Transverse colon (tissue), 4 donors: ENCODE results near the gene TRA2B. TPM values are rescaled to one million over a fixed set of nuclear protein-coding genes. Genes with fewer than 3 reads are reported as not detected.

Experiments
- DNase-seq: peaks from one replicate; pipeline ENCODE4 v3.0.0-alpha.2; 2019
- H3K27ac ChIP-seq, 4 donors: fragments of 200-600 bp; sonication (generic); 2 replicates each; pipeline ENCODE4 v1.5.1; 2016 to 2018; ENCODE audit warnings: inconsistent platforms in 4 of 4
- H3K27me3 ChIP-seq: fragments of 200-600 bp; sonication (generic); 2 replicates; pipeline ENCODE4 v1.5.1; 2017; ENCODE audit warnings: inconsistent platforms
- H3K36me3 ChIP-seq, 4 donors: fragments of 200-600 bp; sonication (generic); 2 replicates each; pipeline ENCODE4 v1.5.1; 2017 to 2019; ENCODE audit warnings: inconsistent platforms in 4 of 4
- H3K4me1 ChIP-seq, 4 donors: fragments of 200-600 bp; sonication (generic); 2 replicates each; pipeline ENCODE4 v1.5.1; 2017 to 2020; ENCODE audit warnings: inconsistent platforms in 4 of 4
- H3K4me3 ChIP-seq, 4 donors: fragments of 200-600 bp; sonication (generic); 1 replicate in 1 of 4; 2 replicates in 3 of 4; pipeline versions ENCODE4 v1.5.1 to v1.6.1; 2017 to 2019; ENCODE audit warnings: inconsistent platforms in 4 of 4
- H3K9me3 ChIP-seq, 2 donors: fragments of 200-600 bp; sonication (generic); 2 replicates each; pipeline ENCODE4 v1.5.1; 2017 to 2019; ENCODE audit warnings: inconsistent platforms in 2 of 2
- EP300 ChIP-seq: sonication (generic); formaldehyde crosslinking; IDR thresholded peaks from one replicate; pipeline ENCODE4 v1.6.1; 2017; ENCODE audit warnings: antibody characterized with exemption, low read depth
- POLR2A ChIP-seq: fragments of 450-650 bp; IDR thresholded peaks from one replicate; pipeline ENCODE4 v1.6.1; 2016; ENCODE audit warnings: antibody characterized with exemption, mild to moderate bottlenecking, moderate library complexity
- POLR2AphosphoS5 ChIP-seq, 3 donors: sonication (generic); formaldehyde crosslinking; IDR thresholded peaks; one replicate each; pipeline ENCODE4 v1.6.1; 2016; ENCODE audit warnings: antibody characterized with exemption in 3 of 3
- WGBS, 2 donors: methylation state at CpG; one replicate each; pipeline ENCODE4 v1.1.5; 2018; ENCODE audit warnings: low coverage in 1 of 2; 5-methylcytosine and 5-hydroxymethylcytosine counted together
- in situ Hi-C, 4 donors: fragments of 200-750 bp; cut with MboI; loops; one replicate each; pipeline versions ENCODE4 v1.15.0 to v1.15.1; 2017; ENCODE audit warnings: low sequenced_read_pairs in 3 of 4, low pct_ligation_motif_present in 1 of 4, low pct_unique_long_range_greater_than_20kb in 1 of 4
- intact Hi-C: fragments of 100-400 bp; cut with DNase I; formaldehyde crosslinking; loops from one replicate; pipeline ENCODE4 v1.15.1; 2023; ENCODE audit warnings: low total_unique reads
- total RNA-seq, 4 donors: library from RNA; depleted of rRNA; stranded (reverse); fragments of >200 nt; gene quantifications; one replicate each; pipeline ENCODE4 v1.1.0, GENCODE V29; 2016
- TF ChIP-seq, protein P1 (sequence below), 5 experiments: fragments of 200-600 bp in 3 of 5; fragments of 450-650 bp in 2 of 5; sonication (generic) in 3 of 5; IDR thresholded peaks; 1 replicate in 2 of 5; 2 replicates in 3 of 5; pipeline ENCODE4 v1.5.1; 2016 to 2017; ENCODE audit warnings: antibody characterized with exemption in 5 of 5, inconsistent platforms in 3 of 5, mild to moderate bottlenecking in 2 of 5, moderate library complexity in 1 of 5

Gene TRA2B
- total RNA-seq, 4 donors from 2014 or later = 69.1 to 154 (median 92.6) TPM

DNA sequence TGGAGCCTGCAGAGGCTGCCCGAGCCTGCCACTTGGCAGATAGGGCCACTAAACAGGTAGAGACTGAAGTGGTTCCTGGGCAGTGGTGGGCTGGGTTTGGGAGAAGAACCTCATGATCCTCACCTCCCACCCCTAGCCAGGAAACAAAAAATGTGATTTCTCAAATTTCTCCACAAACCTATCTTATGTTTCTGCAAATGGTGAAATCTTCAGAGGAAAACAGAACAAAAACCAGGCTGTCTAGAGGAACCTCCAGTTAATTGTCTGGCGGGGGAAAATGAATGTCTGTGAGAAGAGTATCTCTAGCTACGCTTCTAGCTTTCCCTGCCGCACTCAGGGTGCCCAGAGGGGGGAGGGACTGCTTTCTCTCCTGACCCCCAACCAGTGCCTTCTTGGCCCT is 55.9 kb downstream of the TRA2B start:
- Histone ChIP-seq H3K27me3 (no peaks in the 10 kb centered on the region), H3K9me3 (no peaks in the 10 kb centered on the region), H3K4me3 (no peak overlapping the region), H3K4me1 (no peaks in the 10 kb centered on the region), H3K36me3 (no peaks in the 10 kb centered on the region), H3K27ac (no peak overlapping the region)
- in situ Hi-C loops = no loop called here
- TF ChIP-seq POLR2AphosphoS5 (IDR thresholded peaks at IDR 0.05) = no peak
- no peak for TF ChIP-seq POLR2A
- no peak for TF ChIP-seq EP300
- TF ChIP-seq, protein P1, sequence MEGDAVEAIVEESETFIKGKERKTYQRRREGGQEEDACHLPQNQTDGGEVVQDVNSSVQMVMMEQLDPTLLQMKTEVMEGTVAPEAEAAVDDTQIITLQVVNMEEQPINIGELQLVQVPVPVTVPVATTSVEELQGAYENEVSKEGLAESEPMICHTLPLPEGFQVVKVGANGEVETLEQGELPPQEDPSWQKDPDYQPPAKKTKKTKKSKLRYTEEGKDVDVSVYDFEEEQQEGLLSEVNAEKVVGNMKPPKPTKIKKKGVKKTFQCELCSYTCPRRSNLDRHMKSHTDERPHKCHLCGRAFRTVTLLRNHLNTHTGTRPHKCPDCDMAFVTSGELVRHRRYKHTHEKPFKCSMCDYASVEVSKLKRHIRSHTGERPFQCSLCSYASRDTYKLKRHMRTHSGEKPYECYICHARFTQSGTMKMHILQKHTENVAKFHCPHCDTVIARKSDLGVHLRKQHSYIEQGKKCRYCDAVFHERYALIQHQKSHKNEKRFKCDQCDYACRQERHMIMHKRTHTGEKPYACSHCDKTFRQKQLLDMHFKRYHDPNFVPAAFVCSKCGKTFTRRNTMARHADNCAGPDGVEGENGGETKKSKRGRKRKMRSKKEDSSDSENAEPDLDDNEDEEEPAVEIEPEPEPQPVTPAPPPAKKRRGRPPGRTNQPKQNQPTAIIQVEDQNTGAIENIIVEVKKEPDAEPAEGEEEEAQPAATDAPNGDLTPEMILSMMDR (IDR thresholded peaks at IDR 0.05) = no peak
- DNase-seq = no peak
- intact Hi-C loops = no loop called here
- 85 to 94% methylated on average over 3 to 4 of the region's 4 CpGs for WGBS, 2 donors

DNA sequence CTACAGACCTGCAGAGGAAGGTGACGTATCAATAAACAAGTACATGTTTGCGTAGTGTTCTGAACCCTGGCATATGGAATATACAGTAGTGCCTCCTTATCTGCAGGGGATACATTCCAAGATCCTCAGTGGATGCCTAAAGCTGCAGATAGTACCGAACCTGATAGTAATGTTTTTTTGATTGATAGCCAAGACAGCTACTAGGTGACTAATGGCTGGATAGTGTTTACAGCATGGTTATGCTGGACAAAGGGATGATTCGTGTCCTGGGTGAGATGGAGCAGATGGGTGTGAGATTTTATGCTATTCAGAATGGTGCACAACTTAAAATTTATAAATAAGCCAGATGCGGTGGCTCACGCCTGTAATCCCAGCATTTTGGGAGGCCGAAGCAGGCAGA is 57.2 kb downstream of the TRA2B start:
- in situ Hi-C loops = no loop called here
- WGBS, 2 donors = 84 to 91% methylated on average over 7 of the region's 7 CpGs
- Histone ChIP-seq H3K9me3 (no peaks in the 10 kb centered on the region), H3K27ac (no peak overlapping the region), H3K4me3 (no peak overlapping the region), H3K27me3 (no peaks in the 10 kb centered on the region), H3K4me1 (no peaks in the 10 kb centered on the region), H3K36me3 (no peaks in the 10 kb centered on the region)
- DNase-seq = no peak
- TF ChIP-seq POLR2AphosphoS5 (IDR thresholded peaks at IDR 0.05) (no peak), POLR2A (no peak), EP300 (no peak)
- TF ChIP-seq, protein P1 (IDR thresholded peaks at IDR 0.05) = no peak
- intact Hi-C loops = no loop called here

DNA sequence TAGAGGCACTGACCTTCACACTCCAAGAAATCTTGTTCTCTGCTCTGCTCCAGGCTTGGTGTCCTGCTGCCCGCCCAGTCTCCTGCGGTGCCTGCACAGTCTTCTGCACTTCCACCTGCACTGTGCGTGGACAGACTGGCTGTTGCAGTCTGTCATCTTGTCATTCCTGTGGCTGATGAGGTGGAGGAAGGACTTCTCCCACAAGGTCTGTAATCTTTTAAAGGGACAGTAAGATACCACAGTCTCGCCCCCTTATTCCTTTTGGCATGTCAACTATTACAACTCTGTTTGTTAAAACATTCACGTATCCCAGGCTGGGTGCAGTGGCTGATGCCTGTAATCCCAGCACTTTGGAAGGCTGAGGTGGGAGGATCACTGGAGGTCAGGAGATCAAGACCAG is 58.9 kb downstream of the TRA2B start:
- H3K4me3 ChIP-seq = no peak overlapping the region
- intact Hi-C loops (no loop called here), in situ Hi-C loops (no loop called here)
- 83 to 86% methylated on average over 1 to 5 of the region's 5 CpGs for WGBS, 2 donors
- TF ChIP-seq POLR2AphosphoS5 (IDR thresholded peaks at IDR 0.05) (no peak), EP300 (no peak), POLR2A (no peak)
- TF ChIP-seq, protein P1 (IDR thresholded peaks at IDR 0.05) = no peak
- no peak overlapping the region for H3K27ac ChIP-seq
- DNase-seq = no peak
- no peaks in the 10 kb centered on the region for H3K36me3 ChIP-seq
- H3K4me1 ChIP-seq = no peaks in the 10 kb centered on the region
- H3K27me3 ChIP-seq = no peaks in the 10 kb centered on the region
- no peaks in the 10 kb centered on the region for H3K9me3 ChIP-seq

DNA sequence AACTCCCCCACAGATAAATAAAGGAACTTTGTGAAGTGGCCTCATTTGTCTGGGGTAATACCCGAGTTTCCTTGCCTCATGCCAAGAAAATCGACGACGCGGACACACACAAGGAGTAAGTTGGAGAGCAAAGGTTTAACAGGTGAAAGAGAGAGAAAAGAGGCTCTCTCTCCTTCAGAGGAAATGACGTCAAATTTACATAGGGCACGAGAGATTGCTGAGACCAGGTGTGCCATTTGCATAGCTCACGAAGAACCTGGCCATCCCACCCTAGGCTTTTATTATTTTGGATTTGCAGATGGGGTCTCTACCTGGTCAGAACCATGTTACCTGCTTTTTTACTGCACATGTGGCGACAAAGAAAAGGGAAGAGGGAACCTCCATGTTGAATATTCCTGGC is 63.7 kb downstream of the TRA2B start:
- intact Hi-C loops = no loop called here
- TF ChIP-seq EP300 (no peak), POLR2A (no peak), POLR2AphosphoS5 (IDR thresholded peaks at IDR 0.05) (no peak)
- TF ChIP-seq, protein P1 (IDR thresholded peaks at IDR 0.05) = no peak
- Histone ChIP-seq H3K4me3 (no peak overlapping the region), H3K36me3 (no peaks in the 10 kb centered on the region), H3K27ac (no peak overlapping the region), H3K9me3 (no peaks in the 10 kb centered on the region), H3K27me3 (no peaks in the 10 kb centered on the region), H3K4me1 (no peaks in the 10 kb centered on the region)
- in situ Hi-C loops = no loop called here
- WGBS, 2 donors = 51 to 57% methylated on average over 6 to 9 of the region's 9 CpGs
- no peak for DNase-seq
